Natural killer cell (primary cell): Measurements from ENCODE around the gene SEMA6A. TPM values are rescaled to one million over a fixed set of nuclear protein-coding genes. Genes with fewer than 3 reads are reported as not detected.

Experiments
- ATAC-seq, 3 donors: fragments of 150-1000 bp in 2 of 3; fragments of 200-7000 bp in 1 of 3; cut with Tn5 transposase; 1 replicate in 1 of 3; 2 replicates in 2 of 3; pipeline ENCODE4 v1.10.0; 2021; ENCODE audit warnings: mild to moderate bottlenecking in 2 of 3, moderate library complexity in 2 of 3
- DNase-seq, 2 donors: peaks; one replicate each; pipeline versions ENCODE4 v3.0.0 to v3.0.0-alpha.2; 2013 to 2021; ENCODE audit warnings: mixed read lengths in 1 of 2
- H3K27ac ChIP-seq: one replicate; pipeline ENCODE4 v1.5.1; 2013; ENCODE audit warnings: mild to moderate bottlenecking, low read length
- H3K27me3 ChIP-seq: one replicate; pipeline ENCODE4 v1.6.1; 2013; ENCODE audit warnings: low read length; ENCODE audit not compliant: control insufficient read depth, insufficient read depth
- H3K36me3 ChIP-seq: one replicate; pipeline ENCODE4 v1.6.1; 2013; ENCODE audit warnings: low read length; ENCODE audit not compliant: control insufficient read depth, insufficient read depth
- H3K4me1 ChIP-seq: one replicate; pipeline ENCODE4 v1.6.1; 2013; ENCODE audit warnings: low read length; ENCODE audit not compliant: control insufficient read depth, insufficient read depth
- H3K4me3 ChIP-seq: one replicate; pipeline ENCODE4 v1.5.1; 2013; ENCODE audit warnings: low read length
- H3K9me3 ChIP-seq: one replicate; pipeline ENCODE4 v1.6.1; 2013; ENCODE audit warnings: low read length; ENCODE audit not compliant: control insufficient read depth, insufficient read depth
- H3K27ac Mint-ChIP-seq, 2 donors: one replicate each; pipeline ENCODE4 v1.8.0; 2022; ENCODE audit warnings: mild to moderate bottlenecking in 2 of 2, mixed read lengths in 2 of 2, moderate library complexity in 1 of 2
- H3K27me3 Mint-ChIP-seq, 2 donors: one replicate each; pipeline ENCODE4 v1.8.0; 2022; ENCODE audit warnings: low read depth in 2 of 2, mixed read lengths in 2 of 2
- H3K36me3 Mint-ChIP-seq: one replicate; pipeline ENCODE4 v1.8.0; 2022; ENCODE audit warnings: mixed read lengths
- H3K4me1 Mint-ChIP-seq, 2 donors: one replicate each; pipeline ENCODE4 v1.8.0; 2022; ENCODE audit warnings: mixed read lengths in 2 of 2
- H3K4me3 Mint-ChIP-seq: one replicate; pipeline ENCODE4 v1.8.0; 2022; ENCODE audit warnings: mild to moderate bottlenecking, moderate library complexity, mixed read lengths
- H3K9me3 Mint-ChIP-seq, 2 donors: one replicate each; pipeline ENCODE4 v1.8.0; 2022; ENCODE audit warnings: mixed read lengths in 2 of 2
- WGBS: methylation state at CpG from one replicate; pipeline ENCODE4 v1.1.7; 2013; ENCODE audit warnings: missing lambda C conversion rate; ENCODE audit not compliant: insufficient coverage; 5-methylcytosine and 5-hydroxymethylcytosine counted together
- intact Hi-C: fragments of 100-400 bp; cut with micrococcal nuclease; formaldehyde crosslinking; loops from one replicate; pipeline ENCODE4 v1.14.2; 2022
- total RNA-seq, 4 donors: library from RNA; stranded (reverse); fragments of 120-200 nt in 1 of 4; gene quantifications; one replicate each; pipeline versions ENCODE4 v1.2.3 to v1.2.4, GENCODE V29; 2013 to 2022
- TF ChIP-seq, protein P1 (sequence below): fragments of 200-600 bp; IDR thresholded peaks from one replicate; pipeline ENCODE4 v1.8.0; 2022; ENCODE audit warnings: antibody characterized with exemption

The SEMA6A gene
- total RNA-seq, 3 donors from 2014 or later (not counting 1 experiment from before 2014, with no cell fraction given), result not detected

DNA sequence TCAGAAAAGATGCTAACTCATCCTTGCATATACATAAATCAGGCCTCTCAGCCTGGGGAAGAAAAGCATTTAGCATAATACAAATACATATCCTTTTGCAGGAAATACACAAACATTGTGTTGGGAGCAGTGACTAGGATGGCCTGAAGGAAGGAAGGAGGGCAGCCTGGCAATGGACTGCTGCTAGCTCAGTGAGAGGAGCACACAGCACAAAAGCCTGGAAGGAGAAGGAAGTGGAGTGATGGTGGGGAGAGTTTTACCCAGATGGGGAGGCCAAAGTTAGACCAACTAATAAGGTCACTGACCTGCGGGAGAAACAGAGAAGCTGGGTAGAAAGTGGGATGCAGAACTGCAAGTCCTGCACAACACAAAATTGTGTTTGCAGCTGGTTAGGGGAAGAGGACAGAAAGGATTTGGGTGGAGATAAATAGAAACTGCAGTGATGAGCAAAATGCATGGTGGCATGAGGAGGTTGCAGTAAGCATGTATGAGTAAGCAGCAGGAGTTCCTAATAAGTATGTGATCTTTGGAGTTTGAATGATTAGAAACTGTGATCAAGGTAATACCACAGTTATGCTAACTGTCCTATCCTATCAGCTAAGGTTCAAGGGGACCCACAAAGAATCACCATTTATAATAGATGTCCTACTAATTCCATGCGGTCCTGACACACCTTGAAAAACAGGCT lies 39.5 kb downstream of the SEMA6A start:
- Histone ChIP-seq H3K27ac (no peak overlapping the region), H3K27me3 (no peaks in the 10 kb centered on the region), H3K36me3 (no peaks in the 10 kb centered on the region), H3K4me3 (no peak overlapping the region), H3K9me3 (no peaks in the 10 kb centered on the region), H3K4me1 (no peaks in the 10 kb centered on the region)
- Mint-ChIP-seq H3K27ac (no peak overlapping the region), H3K36me3 (no peaks in the 10 kb centered on the region), H3K4me3 (no peak overlapping the region), H3K9me3 (no peaks in the 10 kb centered on the region), H3K27me3 (no peaks in the 10 kb centered on the region), H3K4me1 (no peaks in the 10 kb centered on the region)
- TF ChIP-seq, protein P1, sequence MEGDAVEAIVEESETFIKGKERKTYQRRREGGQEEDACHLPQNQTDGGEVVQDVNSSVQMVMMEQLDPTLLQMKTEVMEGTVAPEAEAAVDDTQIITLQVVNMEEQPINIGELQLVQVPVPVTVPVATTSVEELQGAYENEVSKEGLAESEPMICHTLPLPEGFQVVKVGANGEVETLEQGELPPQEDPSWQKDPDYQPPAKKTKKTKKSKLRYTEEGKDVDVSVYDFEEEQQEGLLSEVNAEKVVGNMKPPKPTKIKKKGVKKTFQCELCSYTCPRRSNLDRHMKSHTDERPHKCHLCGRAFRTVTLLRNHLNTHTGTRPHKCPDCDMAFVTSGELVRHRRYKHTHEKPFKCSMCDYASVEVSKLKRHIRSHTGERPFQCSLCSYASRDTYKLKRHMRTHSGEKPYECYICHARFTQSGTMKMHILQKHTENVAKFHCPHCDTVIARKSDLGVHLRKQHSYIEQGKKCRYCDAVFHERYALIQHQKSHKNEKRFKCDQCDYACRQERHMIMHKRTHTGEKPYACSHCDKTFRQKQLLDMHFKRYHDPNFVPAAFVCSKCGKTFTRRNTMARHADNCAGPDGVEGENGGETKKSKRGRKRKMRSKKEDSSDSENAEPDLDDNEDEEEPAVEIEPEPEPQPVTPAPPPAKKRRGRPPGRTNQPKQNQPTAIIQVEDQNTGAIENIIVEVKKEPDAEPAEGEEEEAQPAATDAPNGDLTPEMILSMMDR, result no peak
- intact Hi-C loops, result no loop called here
- WGBS, result 84% methylated on average over 1 of the region's 2 CpGs
- ATAC-seq (no peak), DNase-seq (no peak)

DNA sequence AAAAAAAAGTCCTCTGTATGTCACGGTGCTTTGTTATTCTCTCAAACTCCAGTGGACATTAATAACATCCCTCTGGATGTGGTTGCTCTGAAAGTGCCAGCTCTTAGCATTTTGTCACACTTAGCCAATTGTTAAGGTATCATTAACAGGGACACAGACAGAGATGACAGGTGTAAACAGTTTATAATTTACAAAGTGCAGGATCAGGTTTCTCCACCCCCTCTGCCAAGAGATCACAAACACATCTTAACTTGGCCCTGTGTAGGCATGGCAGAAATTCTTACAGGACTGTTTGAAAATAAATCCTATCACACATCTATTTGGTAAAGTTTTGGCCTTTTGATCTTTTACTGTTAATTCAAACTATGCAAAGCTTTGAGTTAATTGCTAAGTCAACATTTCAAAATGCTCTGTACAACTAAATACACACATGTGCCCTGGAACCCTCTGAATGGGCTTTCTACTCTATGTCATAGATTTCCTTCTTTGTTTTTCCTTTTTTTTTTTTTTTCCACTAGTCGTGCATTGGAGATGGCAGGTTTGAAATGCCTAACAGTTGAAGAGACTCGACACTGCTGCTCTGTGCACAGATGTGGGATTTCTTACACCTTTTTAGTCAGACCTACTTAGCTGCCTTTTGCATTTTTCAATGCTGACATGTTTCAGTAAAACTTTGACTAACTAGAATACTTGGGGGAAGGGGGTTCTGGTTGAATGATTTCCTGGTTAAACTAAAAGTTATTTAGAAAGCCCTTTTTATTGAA lies 41.7 kb downstream of the SEMA6A start:
- H3K27ac ChIP-seq, result no peak overlapping the region
- H3K9me3 Mint-ChIP-seq, result no peaks in the 10 kb centered on the region
- H3K4me1 ChIP-seq, result no peaks in the 10 kb centered on the region
- intact Hi-C loops, result no loop called here
- H3K36me3 ChIP-seq, result no peaks in the 10 kb centered on the region
- H3K27me3 ChIP-seq, result no peaks in the 10 kb centered on the region
- H3K36me3 Mint-ChIP-seq, result no peaks in the 10 kb centered on the region
- DNase-seq, result no peak
- no peak overlapping the region for H3K4me3 Mint-ChIP-seq
- no peaks in the 10 kb centered on the region for H3K4me1 Mint-ChIP-seq
- no peaks in the 10 kb centered on the region for H3K9me3 ChIP-seq
- WGBS, result 80% methylated on average over 3 of the region's 3 CpGs
- TF ChIP-seq, protein P1, result no peak
- no peak for ATAC-seq
- H3K4me3 ChIP-seq, result no peak overlapping the region
- no peak overlapping the region for H3K27ac Mint-ChIP-seq
- H3K27me3 Mint-ChIP-seq, result no peaks in the 10 kb centered on the region

DNA sequence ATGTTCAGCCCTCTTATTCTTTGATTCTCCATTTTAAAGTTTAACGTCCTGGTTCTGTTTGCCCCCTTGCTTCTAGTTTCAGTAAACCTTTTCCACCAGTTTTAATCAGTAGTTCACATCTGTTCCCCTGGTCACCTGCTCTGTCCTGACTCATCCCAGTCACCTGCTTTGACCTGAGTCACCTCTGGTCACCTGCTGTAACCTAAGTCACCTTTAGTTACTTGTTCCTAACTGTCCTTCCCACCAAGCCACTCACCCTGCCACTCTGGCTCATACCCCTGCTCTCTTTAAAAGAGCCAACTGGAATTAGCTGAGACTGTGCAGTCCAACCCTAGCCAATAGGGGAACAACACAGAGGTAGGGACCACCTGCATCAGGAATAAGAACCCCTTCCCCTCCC lies 43.0 kb downstream of the SEMA6A start:
- Mint-ChIP-seq H3K27ac (no peak overlapping the region), H3K9me3 (no peaks in the 10 kb centered on the region), H3K4me3 (no peak overlapping the region), H3K4me1 (no peaks in the 10 kb centered on the region), H3K27me3 (no peaks in the 10 kb centered on the region), H3K36me3 (no peaks in the 10 kb centered on the region)
- DNase-seq (no peak), ATAC-seq (no peak)
- WGBS, result 92% methylated on average over 1 of the region's 1 CpG
- H3K4me1 ChIP-seq, result no peaks in the 10 kb centered on the region
- H3K36me3 ChIP-seq, result no peaks in the 10 kb centered on the region
- H3K27ac ChIP-seq, result no peak overlapping the region
- H3K9me3 ChIP-seq, result no peaks in the 10 kb centered on the region
- TF ChIP-seq, protein P1, result no peak
- H3K27me3 ChIP-seq, result no peaks in the 10 kb centered on the region
- intact Hi-C loops, result no loop called here
- no peak overlapping the region for H3K4me3 ChIP-seq
